Muscle of arm (tissue), 12 donors: ENCODE measurements around the gene MCFD2. TPM values are rescaled to one million over a fixed set of nuclear protein-coding genes. Genes with fewer than 3 reads are reported as not detected.

ENCODE experiments used
- DNase-seq: peaks from one replicate; pipeline ENCODE4 v3.0.0-alpha.2; 2013
- polyA plus RNA-seq, 12 donors: library from polyadenylated mRNA; unstranded; fragments of 120-200 nt; gene quantifications; one replicate each; pipeline ENCODE4 v1.2.1, GENCODE V29; 2013; ENCODE audit not compliant: insufficient read length in 12 of 12

MCFD2 gene
- polyA plus RNA-seq, 12 donors = 40.6 to 83.0 (median 51.1) TPM; not detected in 1

- DNase-seq = no peak
Measured at GRCh38 chr2:46854260-46854659, 61.3 kb downstream of the MCFD2 start.

- DNase-seq = no peak
Measured at GRCh38 chr2:46852598-46852997, 63.0 kb downstream of the MCFD2 start.

- DNase-seq = no peak
Measured at GRCh38 chr2:46852124-46852523, 63.5 kb downstream of the MCFD2 start.

Other genes with a start within 250 kb of the MCFD2 start
- 10 to 100 TPM in 11 of 12 donors, not detected in 1; 20.4 to 28.1 (median 22.3) TPM for gene SOCS5, start 216.5 kb downstream of the MCFD2 start, polyA plus RNA-seq
- 10 to 100 TPM in 2 of 12 donors, 1 to 10 TPM in 9, not detected in 1; 5.9 to 14.4 (median 6.9) TPM for gene TTC7A, start 25.4 kb upstream of the MCFD2 start, polyA plus RNA-seq
- under 1 TPM in 4 of 12 donors, not detected in 8; 0.14 to 0.35 (median 0.24) TPM for gene STPG4, start 239.5 kb upstream of the MCFD2 start, polyA plus RNA-seq